ENCODE measurements around the gene PNLIPRP3. TPM values are rescaled to one million over a fixed set of nuclear protein-coding genes. Genes with fewer than 3 reads are reported as not detected.
"Not testable (repeated sequence)": the region's sequence is repeated elsewhere in the genome, so short reads cannot be mapped to it uniquely, and the experiment has no call there.

PNLIPRP3 gene
- total RNA-seq, result under 1 TPM in 1 of 2 donors, not detected in 1; 0.14 TPM

DNA sequence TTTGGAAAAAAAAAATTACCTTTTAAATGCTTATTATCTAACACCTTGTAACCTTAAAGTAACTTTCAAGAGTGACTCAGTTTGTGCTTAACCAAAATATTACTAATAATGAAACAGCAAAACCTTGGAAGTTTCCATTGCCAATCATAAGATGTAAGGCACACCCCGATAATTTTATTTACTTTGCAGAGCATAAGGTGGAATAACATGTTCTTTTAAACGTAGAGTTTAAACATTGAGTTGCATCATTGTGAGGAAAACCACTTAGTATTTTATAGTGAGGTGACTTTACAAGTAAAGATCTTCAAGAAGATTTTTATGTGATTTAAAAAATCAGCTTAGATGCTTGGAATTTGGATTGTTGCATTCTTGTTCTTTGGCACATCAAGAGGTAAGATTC is at the start of gene PNLIPRP3:
Gene PNLIPRP3 (plus strand): TSS at position 177 of the 400 bp plus-strand sequence. CDS start 166 bp downstream, at position 343.
- H3K27me3 ChIP-seq (replicated peaks; ENCODE audit: insufficient read depth), result no peaks in the 10 kb centered on the region
- no peak for DNase-seq (ENCODE audit: low spot score)
- H3K36me3 ChIP-seq, result no peaks in the 10 kb centered on the region
- intact Hi-C loops (cut with DNase I), result no loop called here
- no peak within 1 kb of the TSS for H3K27ac ChIP-seq
- no peaks in the 10 kb centered on the region for H3K4me1 ChIP-seq (replicated peaks)
- no peaks in the 10 kb centered on the region for H3K9me3 ChIP-seq
- TF ChIP-seq POLR2A (IDR thresholded peaks at IDR 0.05), result no peak
- TF ChIP-seq POLR2AphosphoS5 (IDR thresholded peaks at IDR 0.05), result no peak
- TF ChIP-seq, protein P1, sequence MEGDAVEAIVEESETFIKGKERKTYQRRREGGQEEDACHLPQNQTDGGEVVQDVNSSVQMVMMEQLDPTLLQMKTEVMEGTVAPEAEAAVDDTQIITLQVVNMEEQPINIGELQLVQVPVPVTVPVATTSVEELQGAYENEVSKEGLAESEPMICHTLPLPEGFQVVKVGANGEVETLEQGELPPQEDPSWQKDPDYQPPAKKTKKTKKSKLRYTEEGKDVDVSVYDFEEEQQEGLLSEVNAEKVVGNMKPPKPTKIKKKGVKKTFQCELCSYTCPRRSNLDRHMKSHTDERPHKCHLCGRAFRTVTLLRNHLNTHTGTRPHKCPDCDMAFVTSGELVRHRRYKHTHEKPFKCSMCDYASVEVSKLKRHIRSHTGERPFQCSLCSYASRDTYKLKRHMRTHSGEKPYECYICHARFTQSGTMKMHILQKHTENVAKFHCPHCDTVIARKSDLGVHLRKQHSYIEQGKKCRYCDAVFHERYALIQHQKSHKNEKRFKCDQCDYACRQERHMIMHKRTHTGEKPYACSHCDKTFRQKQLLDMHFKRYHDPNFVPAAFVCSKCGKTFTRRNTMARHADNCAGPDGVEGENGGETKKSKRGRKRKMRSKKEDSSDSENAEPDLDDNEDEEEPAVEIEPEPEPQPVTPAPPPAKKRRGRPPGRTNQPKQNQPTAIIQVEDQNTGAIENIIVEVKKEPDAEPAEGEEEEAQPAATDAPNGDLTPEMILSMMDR (IDR thresholded peaks at IDR 0.05), result no peak
- no peak within 1 kb of the TSS for H3K4me3 ChIP-seq
- WGBS, result 16% methylated on average over 2 of the region's 2 CpGs

DNA sequence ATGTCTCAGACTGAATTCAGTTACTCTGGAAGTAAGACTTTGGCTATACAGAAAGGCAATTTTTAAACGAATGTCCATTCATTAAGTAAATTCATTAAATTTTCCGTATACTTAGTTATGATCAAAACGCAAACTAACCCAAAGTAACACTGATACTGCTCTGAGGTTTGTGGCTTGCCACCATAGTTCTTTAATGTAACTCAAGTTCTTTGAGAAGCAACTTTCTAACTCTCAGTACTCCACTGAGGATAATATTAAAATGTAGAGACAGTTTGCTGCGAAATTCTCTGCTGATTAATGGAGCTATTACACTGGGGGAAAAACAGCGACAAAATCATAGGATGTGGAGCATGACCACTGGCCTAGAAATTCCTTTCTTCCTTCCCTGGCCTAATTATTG is 45.4 kb upstream of the PNLIPRP3 start:
- Histone ChIP-seq H3K27ac (no peak overlapping the region), H3K36me3 (no peaks in the 10 kb centered on the region), H3K4me3 (no peak overlapping the region), H3K9me3 (no peaks in the 10 kb centered on the region), H3K27me3 (replicated peaks; ENCODE audit: insufficient read depth) (no peaks in the 10 kb centered on the region), H3K4me1 (replicated peaks) (no peaks in the 10 kb centered on the region)
- no peak for TF ChIP-seq POLR2A (IDR thresholded peaks at IDR 0.05)
- no peak for TF ChIP-seq POLR2AphosphoS5 (IDR thresholded peaks at IDR 0.05)
- TF ChIP-seq, protein P1 (IDR thresholded peaks at IDR 0.05), result no peak
- intact Hi-C loops (cut with DNase I), result no loop called here
- 87% methylated on average over 5 of the region's 5 CpGs for WGBS
- DNase-seq (ENCODE audit: low spot score), result no peak

DNA sequence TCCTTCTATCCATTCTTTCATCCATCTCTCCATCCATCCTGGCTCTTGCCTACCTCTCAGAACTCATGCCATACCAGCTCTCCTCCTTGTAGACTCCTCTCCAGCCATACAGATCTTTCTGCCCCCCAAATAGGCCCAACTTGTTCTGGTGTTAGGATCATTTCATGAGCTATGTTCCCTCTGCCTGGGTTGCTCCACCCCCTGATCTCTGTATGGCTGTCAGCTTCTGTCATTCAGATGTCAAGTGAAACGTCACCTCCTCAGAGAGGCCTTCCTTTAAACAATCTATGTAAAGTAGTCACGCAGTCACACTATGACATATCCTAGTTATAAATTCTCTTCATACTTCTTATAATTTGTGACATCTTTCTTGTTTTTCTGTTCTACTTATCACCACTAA is 42.3 kb upstream of the PNLIPRP3 start:
- Histone ChIP-seq H3K9me3 (no peaks in the 10 kb centered on the region), H3K36me3 (no peaks in the 10 kb centered on the region), H3K4me3 (no peak overlapping the region), H3K27me3 (replicated peaks; ENCODE audit: insufficient read depth) (no peaks in the 10 kb centered on the region), H3K4me1 (replicated peaks) (no peaks in the 10 kb centered on the region), H3K27ac (no peak overlapping the region)
- WGBS, result 89% methylated on average over 2 of the region's 2 CpGs
- DNase-seq (ENCODE audit: low spot score), result no peak
- TF ChIP-seq POLR2A (IDR thresholded peaks at IDR 0.05) (no peak), POLR2AphosphoS5 (IDR thresholded peaks at IDR 0.05) (no peak)
- TF ChIP-seq, protein P1 (IDR thresholded peaks at IDR 0.05), result no peak
- intact Hi-C loops (cut with DNase I), result no loop called here

DNA sequence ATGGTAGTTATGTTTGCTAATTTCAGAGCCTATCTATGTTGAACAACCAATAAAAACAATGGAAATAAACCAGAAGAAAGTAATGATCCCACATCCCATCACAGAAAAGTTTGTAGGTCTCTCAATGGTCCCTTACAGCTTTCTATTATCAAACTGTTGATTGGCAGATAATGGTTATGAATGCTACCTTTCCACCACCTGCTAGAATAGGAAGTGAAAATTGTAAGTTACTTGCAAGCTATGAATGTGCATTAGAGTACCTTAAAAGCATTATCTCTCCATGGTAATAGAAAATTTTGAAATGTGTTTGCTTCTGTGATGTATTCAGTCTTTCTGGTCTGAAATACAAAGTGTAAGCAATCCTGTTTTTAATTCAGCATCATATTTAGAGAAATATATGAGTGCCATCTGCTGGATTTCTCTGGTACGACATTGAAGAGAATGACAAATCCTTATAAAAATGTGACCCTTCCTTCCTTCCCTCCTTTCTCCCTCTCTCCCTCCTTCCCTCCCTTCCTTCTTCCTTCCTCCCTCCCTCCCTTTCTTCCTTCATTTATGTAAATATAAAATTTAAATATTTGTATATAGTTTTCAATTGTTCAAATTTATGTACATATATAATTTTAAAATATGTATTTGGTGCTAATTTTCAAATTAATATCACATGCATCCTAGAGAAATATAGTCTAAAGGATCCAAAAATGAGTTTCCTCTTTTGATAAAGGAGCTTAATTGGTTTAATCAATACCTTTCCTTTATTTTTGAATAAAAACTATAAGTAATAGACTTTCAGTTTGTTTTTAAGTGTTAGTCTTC is 41.4 kb upstream of the PNLIPRP3 start:
- H3K9me3 ChIP-seq, result no peaks in the 10 kb centered on the region
- intact Hi-C loops (cut with DNase I), result no loop called here
- H3K4me1 ChIP-seq (replicated peaks), result no peaks in the 10 kb centered on the region
- DNase-seq (ENCODE audit: low spot score), result no peak
- no peak overlapping the region for H3K4me3 ChIP-seq
- H3K27me3 ChIP-seq (replicated peaks; ENCODE audit: insufficient read depth), result no peaks in the 10 kb centered on the region
- 0% methylated on average over 1 of the region's 1 CpG for WGBS
- TF ChIP-seq POLR2AphosphoS5 (IDR thresholded peaks at IDR 0.05), result no peak
- TF ChIP-seq, protein P1 (IDR thresholded peaks at IDR 0.05), result peak in 3 of 4 experiments; percentile 50 to 52 (median 50)
- H3K36me3 ChIP-seq, result no peaks in the 10 kb centered on the region
- no peak overlapping the region for H3K27ac ChIP-seq

DNA sequence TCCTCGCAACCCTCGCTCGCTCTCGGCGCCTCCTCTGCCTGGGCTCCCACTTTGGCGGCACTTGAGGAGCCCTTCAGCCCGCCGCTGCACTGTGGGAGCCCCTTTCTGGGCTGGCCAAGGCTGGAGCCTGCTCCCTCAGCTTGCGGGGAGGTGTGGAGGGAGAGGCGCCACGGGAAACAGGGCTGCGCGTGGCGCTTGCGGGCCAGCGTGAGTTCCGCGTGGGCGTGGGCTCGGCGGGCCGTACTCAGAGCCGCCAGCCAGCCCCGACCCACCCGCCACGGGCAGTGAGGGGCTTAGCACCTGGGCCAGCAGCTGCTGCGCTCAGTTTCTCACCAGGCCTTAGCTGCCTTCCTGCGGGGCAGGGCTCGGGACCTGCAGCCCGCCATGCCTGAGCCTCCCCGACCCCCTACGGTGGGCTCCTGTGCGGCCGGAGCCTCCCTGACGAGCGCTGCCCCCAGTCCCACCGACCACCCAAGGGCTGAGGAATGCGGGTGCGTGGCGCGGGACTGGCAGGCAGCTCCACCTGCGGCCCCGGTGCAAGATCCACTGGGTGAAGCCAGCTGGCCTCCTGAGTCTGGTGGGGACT is 34.3 kb upstream of the PNLIPRP3 start:
- H3K27me3 ChIP-seq (replicated peaks; ENCODE audit: insufficient read depth); DNase-seq (ENCODE audit: low spot score); H3K4me1 ChIP-seq (replicated peaks); H3K36me3 ChIP-seq; H3K27ac ChIP-seq; intact Hi-C loops (cut with DNase I); H3K9me3 ChIP-seq; H3K4me3 ChIP-seq: not testable (repeated sequence)
- WGBS, result 98% methylated on average over 37 of the region's 43 CpGs
